Liver (tissue), 9 donors: Measurements from ENCODE around the gene AREG. TPM values are rescaled to one million over a fixed set of nuclear protein-coding genes. Genes with fewer than 3 reads are reported as not detected.
"Not testable (repeated sequence)": the region's sequence is repeated elsewhere in the genome, so short reads cannot be mapped to it uniquely, and the experiment has no call there.

Experiments
- DNase-seq: peaks from one replicate; pipeline ENCODE4 v3.0.0-alpha.2; 2017; ENCODE audit warnings: low spot score
- H3K27ac ChIP-seq, 2 donors: one replicate each; pipeline ENCODE4 v1.7.0; 2013; ENCODE audit warnings: inconsistent platforms in 2 of 2, low read length in 2 of 2, control low read depth in 1 of 2, low read depth in 1 of 2, mild to moderate bottlenecking in 1 of 2
- H3K27me3 ChIP-seq, 4 donors: one replicate each; pipeline versions ENCODE4 v1.6.1 to v1.7.0; 2013; ENCODE audit warnings: low read length in 3 of 4, inconsistent platforms in 1 of 4, mild to moderate bottlenecking in 1 of 4, moderate library complexity in 1 of 4; ENCODE audit not compliant: control insufficient read depth in 4 of 4, insufficient read depth in 4 of 4
- H3K36me3 ChIP-seq, 4 donors: one replicate each; pipeline versions ENCODE4 v1.6.1 to v1.7.0; 2013; ENCODE audit warnings: low read length in 3 of 4, mild to moderate bottlenecking in 3 of 4, low read depth in 1 of 4, moderate library complexity in 1 of 4; ENCODE audit not compliant: control insufficient read depth in 4 of 4, insufficient read depth in 3 of 4
- H3K4me1 ChIP-seq, 4 donors: one replicate each; pipeline versions ENCODE4 v1.6.1 to v1.7.0; 2013; ENCODE audit warnings: low read length in 3 of 4, mild to moderate bottlenecking in 3 of 4, moderate library complexity in 1 of 4; ENCODE audit not compliant: control insufficient read depth in 4 of 4, insufficient read depth in 4 of 4
- H3K4me3 ChIP-seq, 3 donors: one replicate each; pipeline versions ENCODE4 v1.6.1 to v1.7.0; 2013; ENCODE audit warnings: low read length in 3 of 3, control low read depth in 1 of 3, low read depth in 1 of 3, mild to moderate bottlenecking in 1 of 3
- H3K9ac ChIP-seq, 2 donors: one replicate each; pipeline ENCODE4 v1.7.0; 2013; ENCODE audit warnings: low read length in 2 of 2, mild to moderate bottlenecking in 2 of 2, moderate library complexity in 2 of 2, control low read depth in 1 of 2, low read depth in 1 of 2
- H3K9me3 ChIP-seq, 4 donors: one replicate each; pipeline versions ENCODE4 v1.6.1 to v1.7.0; 2013; ENCODE audit warnings: low read length in 3 of 4; ENCODE audit not compliant: control insufficient read depth in 4 of 4
- ATF3 ChIP-seq: IDR thresholded peaks from 2 replicates; pipeline ENCODE4 v1.6.1; 2016; ENCODE audit warnings: antibody characterized with exemption
- CTCF ChIP-seq: fragments of 150-350 bp; IDR thresholded peaks from 2 replicates; pipeline ENCODE4 v1.5.1; 2017; ENCODE audit warnings: improper control_type of control experiment, low read depth, low read length; ENCODE audit not compliant: missing input control
- EGR1 ChIP-seq, 2 donors: IDR thresholded peaks; 2 replicates each; pipeline ENCODE4 v1.6.1; 2016 to 2018; ENCODE audit warnings: antibody characterized with exemption in 2 of 2, low read depth in 2 of 2
- GABPA ChIP-seq, 2 donors: IDR thresholded peaks in 1 of 2; conservative IDR thresholded peaks in 1 of 2; 2 replicates each; pipeline ENCODE4 v1.6.1; 2016; ENCODE audit warnings: antibody characterized with exemption in 2 of 2, mild to moderate bottlenecking in 1 of 2, moderate library complexity in 1 of 2
- HNF4A ChIP-seq, 2 donors: conservative IDR thresholded peaks; 2 replicates each; pipeline ENCODE4 v1.6.1; 2016; ENCODE audit warnings: antibody characterized with exemption in 2 of 2, mild to moderate bottlenecking in 2 of 2
- HNF4G ChIP-seq: IDR thresholded peaks from 2 replicates; pipeline ENCODE4 v1.6.1; 2016; ENCODE audit warnings: antibody characterized with exemption
- MAX ChIP-seq: IDR thresholded peaks from 2 replicates; pipeline ENCODE4 v1.6.1; 2016; ENCODE audit warnings: antibody characterized with exemption
- NR2F2 ChIP-seq: IDR thresholded peaks from 2 replicates; pipeline ENCODE4 v1.6.1; 2016; ENCODE audit warnings: antibody characterized with exemption
- RAD21 ChIP-seq, 2 donors: IDR thresholded peaks; 2 replicates each; pipeline ENCODE4 v1.6.1; 2016; ENCODE audit warnings: antibody characterized with exemption in 2 of 2, mild to moderate bottlenecking in 2 of 2
- REST ChIP-seq: IDR thresholded peaks from 2 replicates; pipeline ENCODE4 v1.6.1; 2016; ENCODE audit warnings: antibody characterized with exemption, mild to moderate bottlenecking
- RXRA ChIP-seq, 2 donors: IDR thresholded peaks; 2 replicates each; pipeline ENCODE4 v1.6.1; 2017 to 2018; ENCODE audit warnings: antibody characterized with exemption in 2 of 2, mild to moderate bottlenecking in 1 of 2
- SP1 ChIP-seq: IDR thresholded peaks from 2 replicates; pipeline ENCODE4 v1.6.1; 2018; ENCODE audit warnings: antibody characterized with exemption, mild to moderate bottlenecking
- TAF1 ChIP-seq: conservative IDR thresholded peaks from 2 replicates; pipeline ENCODE4 v1.6.1; 2016; ENCODE audit warnings: antibody characterized with exemption, mild to moderate bottlenecking
- YY1 ChIP-seq: IDR thresholded peaks from 2 replicates; pipeline ENCODE4 v1.6.1; 2016; ENCODE audit warnings: antibody characterized with exemption, mild to moderate bottlenecking
- ZBTB33 ChIP-seq: IDR thresholded peaks from 2 replicates; pipeline ENCODE4 v1.6.1; 2016; ENCODE audit warnings: antibody characterized with exemption
- WGBS: extraction: QIAGEN DNeasy Blood & Tissue Kit; methylation state at CpG from one replicate; pipeline ENCODE4 v1.1.7; 2013; 5-methylcytosine and 5-hydroxymethylcytosine counted together
- polyA plus RNA-seq, 2 donors: library from polyadenylated mRNA; stranded (reverse) in 1 of 2; unstranded in 1 of 2; fragments of 200-250 nt in 1 of 2; fragments of >200 nt in 1 of 2; fragmentation: Nextera tagmentation in 1 of 2; extraction: Ambion mirVana in 1 of 2; gene quantifications; one replicate each; pipeline versions ENCODE4 v1.2.1 to v1.2.3, GENCODE V29; 2013 to 2015
- total RNA-seq, 2 donors: library from RNA; depleted of rRNA; stranded (reverse); fragments of >200 nt; gene quantifications; one replicate each; pipeline ENCODE4 v1.2.3, GENCODE V29; 2014
- donor health status: healthy.
- donor health status: healthy.
- donor health status: healthy.
- donor health status: healthy.
- donor health status: healthy.

The AREG gene
- total and polyA plus RNA-seq, 4 donors: 0.06 to 0.71 TPM; not detected in 2

GRCh38 chr4:74397748-74398426 lies 47.0 kb upstream of the AREG start:
- H3K27ac ChIP-seq: no peak overlapping the region
- no peak overlapping the region for H3K9ac ChIP-seq
- peaks cover 0 to 2% (median 0%) of the 10 kb centered on the region in 4 donors for H3K4me1 ChIP-seq
- H3K4me3 ChIP-seq: no peak overlapping the region
- H3K9me3 ChIP-seq: no peaks in the 10 kb centered on the region
- TF ChIP-seq CTCF: no peak
- no peak for TF ChIP-seq ZBTB33
- no peak for TF ChIP-seq EGR1 (IDR thresholded peaks at IDR 0.05; ENCODE audit: low read depth in 2 of 2)
- no peak for TF ChIP-seq HNF4A (conservative IDR thresholded peaks at IDR 0.05)
- TF ChIP-seq TAF1: no peak
- TF ChIP-seq ATF3: no peak
- TF ChIP-seq HNF4G: no peak
- no peak for TF ChIP-seq RXRA (IDR thresholded peaks at IDR 0.05)
- TF ChIP-seq GABPA (IDR thresholded peaks at IDR 0.05 in 1 of 2, conservative IDR thresholded peaks at IDR 0.05 in 1 of 2): no peak
- TF ChIP-seq MAX: no peak
- TF ChIP-seq RAD21 (IDR thresholded peaks at IDR 0.05): no peak
- no peak for TF ChIP-seq REST
- TF ChIP-seq YY1: no peak
- TF ChIP-seq SP1: no peak
- TF ChIP-seq NR2F2: no peak
- no peak for DNase-seq
- H3K27me3 ChIP-seq: no peaks in the 10 kb centered on the region
- 54% methylated on average over 6 of the region's 6 CpGs for WGBS
- H3K36me3 ChIP-seq: no peaks in the 10 kb centered on the region

GRCh38 chr4:74398894-74399589 lies 45.9 kb upstream of the AREG start:
- H3K9me3 ChIP-seq, H3K27ac ChIP-seq, H3K9ac ChIP-seq, H3K4me1 ChIP-seq, DNase-seq, H3K27me3 ChIP-seq, H3K4me3 ChIP-seq, H3K36me3 ChIP-seq: not testable (repeated sequence)
- 94% methylated on average over 32 of the region's 32 CpGs for WGBS
